ENCODE data around the gene JARID2.

DNA sequence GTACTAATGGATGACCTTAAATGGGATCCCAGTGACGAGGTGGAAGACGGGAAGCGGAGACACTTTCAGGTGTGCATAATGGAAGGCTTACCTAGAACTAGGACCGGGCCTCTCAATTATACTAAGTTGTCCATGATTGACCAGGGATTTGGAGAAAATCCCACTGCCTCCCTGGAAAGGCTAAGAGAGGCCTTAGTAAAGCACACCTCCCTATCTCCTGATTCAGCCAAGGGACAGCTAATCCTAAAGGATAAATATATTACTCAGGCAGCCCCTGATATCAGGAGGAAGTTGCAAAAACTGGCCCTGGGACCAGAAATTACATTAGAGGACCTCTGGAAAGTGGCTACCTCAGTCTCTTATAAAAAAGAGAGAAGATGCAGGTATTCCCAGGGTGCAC, 93.2 kb downstream of the JARID2 start:
- TF ChIP-seq CTCF (IDR thresholded peaks at IDR 0.05; ENCODE audit: poor library complexity, severe bottlenecking) (no peak), TAF1 (IDR thresholded peaks at IDR 0.05; ENCODE audit: low read depth) (no peak), EP300 (conservative IDR thresholded peaks at IDR 0.05; ENCODE audit: poor library complexity, severe bottlenecking) (no peak), POLR2AphosphoS5 (IDR thresholded peaks at IDR 0.05) (no peak)
